Umbilical cord (tissue), 2 donors: Measurements from ENCODE around the gene BRD4. TPM values are rescaled to one million over a fixed set of nuclear protein-coding genes. Genes with fewer than 3 reads are reported as not detected.
A peak's percentile ranks its signal among the peaks of the same experiment; 100 is the strongest.

Experiments
- DNase-seq: peaks from one replicate; pipeline ENCODE4 v3.0.0-alpha.2; 2015; ENCODE audit warnings: low spot score
- total RNA-seq: library from RNA; depleted of rRNA; stranded (reverse); fragments of >200 nt; gene quantifications from one replicate; pipeline ENCODE4 v1.2.3, GENCODE V29; 2014; ENCODE audit warnings: low replicate concordance; ENCODE audit not compliant: insufficient read depth

BRD4 gene
- total RNA-seq, 1 donor from 2014 or later = 8.2 TPM

GRCh38 chr19:15225760-15226159 lies 106.6 kb downstream of the BRD4 start:
- DNase-seq = no peak

DNA sequence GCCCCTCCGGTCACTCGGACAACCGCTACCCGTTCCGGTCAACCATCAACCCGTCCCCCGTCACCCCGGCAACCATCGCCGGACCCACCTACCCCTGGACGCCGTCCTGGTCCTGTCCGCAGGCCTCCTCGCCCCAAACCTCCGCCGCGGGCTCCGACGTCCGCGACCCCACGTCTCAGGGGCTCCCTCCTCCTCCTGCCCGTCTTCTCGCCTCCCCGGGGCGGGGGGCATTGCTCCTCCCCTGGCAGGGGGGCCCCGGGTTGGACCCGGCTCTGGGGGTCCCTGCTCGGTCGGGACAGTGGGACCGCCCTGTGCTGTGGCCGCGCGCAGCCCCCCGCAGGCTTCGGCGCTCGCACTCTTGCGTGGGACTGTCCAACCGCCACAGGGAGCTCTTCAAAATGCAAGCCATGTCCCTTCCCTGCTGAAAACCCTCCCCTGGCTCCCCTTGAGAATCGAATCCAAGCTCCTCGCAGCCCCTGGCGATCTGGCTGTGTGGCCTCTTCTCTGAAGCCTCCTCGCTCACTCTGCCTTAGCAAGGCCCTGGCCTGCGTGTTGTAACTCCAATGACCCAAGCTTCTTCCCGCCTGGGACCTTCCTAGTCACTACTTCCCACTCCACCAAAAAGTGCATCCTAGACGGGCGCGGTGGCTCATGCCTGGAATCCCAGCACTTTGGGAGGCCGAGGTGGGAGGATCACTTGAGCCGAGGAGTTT lies 108.5 kb downstream of the BRD4 start:
- DNase-seq = no peak

GRCh38 chr19:15222738-15223648 lies 109.3 kb downstream of the BRD4 start:
- peak; percentile 98 for DNase-seq

- peak; percentile 51 for DNase-seq
These were observed 111.5 kb downstream of the BRD4 start for GRCh38 chr19:15220833-15221232.

GRCh38 chr19:15218501-15218900 lies 113.8 kb downstream of the BRD4 start:
- DNase-seq = no peak

- no peak for DNase-seq
These were observed 116.0 kb downstream of the BRD4 start for GRCh38 chr19:15216363-15216762.

DNA sequence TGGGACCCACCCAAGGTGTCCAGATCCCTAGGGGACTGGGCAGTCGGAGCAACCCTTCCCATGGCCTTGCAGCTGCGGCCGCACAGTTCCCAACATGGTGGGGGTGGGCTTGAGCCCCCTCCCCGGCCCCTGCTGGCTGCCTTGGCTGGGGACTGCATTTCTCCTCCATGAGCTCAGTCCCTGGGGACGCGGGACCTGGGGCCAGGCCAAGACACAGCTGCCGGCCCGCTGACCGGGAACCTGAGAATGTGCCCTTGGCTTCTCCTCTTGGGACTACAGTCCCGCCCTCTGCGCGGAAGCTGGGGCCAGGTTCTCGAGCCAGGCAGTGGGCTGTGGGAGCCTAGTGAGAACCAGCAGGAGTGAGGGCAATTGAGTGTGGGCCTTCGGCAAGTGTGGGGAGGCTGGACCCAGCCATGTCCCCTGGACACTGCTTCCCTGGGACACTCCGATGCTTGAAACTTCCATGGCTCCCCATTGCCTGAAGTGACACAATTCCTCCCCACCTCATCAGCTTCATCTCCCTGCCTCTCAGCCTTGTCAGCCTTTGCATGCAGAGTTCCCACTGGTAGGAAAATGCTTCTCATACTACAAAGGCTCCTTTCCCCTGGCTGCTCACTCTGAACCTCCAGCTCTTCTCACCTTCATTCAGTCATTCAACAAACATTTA lies 118.5 kb downstream of the BRD4 start:
- DNase-seq = no peak

DNA sequence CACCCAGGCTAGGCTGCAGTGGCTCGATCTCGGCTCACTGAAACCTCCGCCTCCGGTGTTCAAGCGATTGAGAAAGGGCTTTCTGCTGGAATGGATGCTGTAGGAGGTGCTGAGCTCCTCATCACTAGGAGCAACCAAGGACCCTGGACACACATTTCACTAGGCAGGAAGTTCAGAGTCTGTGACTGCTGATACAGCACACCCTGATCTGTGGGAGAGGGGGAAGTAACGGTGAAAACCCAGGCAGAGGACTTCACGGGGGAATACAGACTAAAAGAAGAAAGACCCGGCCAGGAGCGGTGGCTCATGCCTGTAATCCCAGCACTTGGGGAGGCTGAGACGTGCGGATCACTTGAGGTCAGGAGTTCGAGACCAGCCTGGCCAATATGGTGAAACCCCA lies 119.6 kb downstream of the BRD4 start:
- DNase-seq = no peak

DNA sequence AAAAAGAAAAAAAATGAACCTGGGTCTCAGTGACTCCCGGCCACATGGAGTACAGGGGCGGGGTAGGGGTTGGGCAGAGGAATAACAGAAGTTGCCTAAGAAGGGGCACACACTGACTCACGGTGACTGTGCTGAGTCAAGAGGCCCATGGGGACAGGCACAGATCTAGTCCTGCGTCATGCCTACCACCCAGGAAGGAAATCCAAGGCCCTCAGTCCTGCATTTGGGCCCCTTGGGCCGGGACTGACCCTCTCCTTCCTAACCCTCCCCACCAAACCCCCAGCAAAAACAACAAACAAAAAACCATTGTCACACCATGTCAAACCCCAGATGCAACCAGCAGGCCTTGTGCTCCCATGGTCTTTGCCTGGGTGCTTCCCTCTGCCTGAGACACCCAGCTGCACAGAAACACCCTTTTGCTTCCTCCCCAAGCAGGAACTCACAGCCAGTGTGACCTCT lies 122.0 kb downstream of the BRD4 start:
- DNase-seq = no peak

DNA sequence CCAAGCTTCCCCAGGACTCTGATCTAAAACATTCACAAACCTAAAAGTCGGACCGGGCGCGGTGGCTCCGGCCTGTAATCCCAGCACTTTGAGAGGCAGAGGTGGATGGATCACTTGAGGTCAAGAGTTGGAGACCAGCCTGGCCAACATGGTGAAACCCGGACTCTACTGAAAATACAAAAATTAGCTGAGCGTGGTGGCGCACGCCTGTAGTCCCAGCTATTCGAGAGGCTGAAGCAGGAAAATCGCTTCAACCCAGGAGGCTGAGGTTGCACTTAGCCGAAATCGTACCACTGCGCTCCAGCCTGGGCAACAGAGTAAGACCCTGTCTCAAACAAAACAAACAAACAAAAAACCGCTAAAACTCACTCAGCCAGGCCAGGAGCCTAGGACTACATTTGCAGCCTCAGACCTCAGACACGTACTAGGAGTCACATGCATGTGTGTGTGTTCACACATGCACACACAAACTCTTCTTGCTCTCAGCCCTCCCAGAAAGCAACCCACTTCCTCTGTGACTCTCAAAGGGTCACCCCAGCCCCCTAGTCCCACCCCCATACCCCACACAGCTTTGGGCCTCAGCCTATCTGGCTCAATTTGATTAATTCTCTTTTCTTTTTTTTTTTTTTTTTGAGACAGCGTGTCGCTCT lies 130.8 kb downstream of the BRD4 start:
- DNase-seq = no peak

GRCh38 chr19:15200553-15201364 lies 131.6 kb downstream of the BRD4 start, which contains the start of gene NOTCH3:
Gene NOTCH3, minus strand, starts transcription at chr19:15200995. Its CDS starts 90 bp downstream, at chr19:15200905.
- peak; percentile 35 for DNase-seq

DNA sequence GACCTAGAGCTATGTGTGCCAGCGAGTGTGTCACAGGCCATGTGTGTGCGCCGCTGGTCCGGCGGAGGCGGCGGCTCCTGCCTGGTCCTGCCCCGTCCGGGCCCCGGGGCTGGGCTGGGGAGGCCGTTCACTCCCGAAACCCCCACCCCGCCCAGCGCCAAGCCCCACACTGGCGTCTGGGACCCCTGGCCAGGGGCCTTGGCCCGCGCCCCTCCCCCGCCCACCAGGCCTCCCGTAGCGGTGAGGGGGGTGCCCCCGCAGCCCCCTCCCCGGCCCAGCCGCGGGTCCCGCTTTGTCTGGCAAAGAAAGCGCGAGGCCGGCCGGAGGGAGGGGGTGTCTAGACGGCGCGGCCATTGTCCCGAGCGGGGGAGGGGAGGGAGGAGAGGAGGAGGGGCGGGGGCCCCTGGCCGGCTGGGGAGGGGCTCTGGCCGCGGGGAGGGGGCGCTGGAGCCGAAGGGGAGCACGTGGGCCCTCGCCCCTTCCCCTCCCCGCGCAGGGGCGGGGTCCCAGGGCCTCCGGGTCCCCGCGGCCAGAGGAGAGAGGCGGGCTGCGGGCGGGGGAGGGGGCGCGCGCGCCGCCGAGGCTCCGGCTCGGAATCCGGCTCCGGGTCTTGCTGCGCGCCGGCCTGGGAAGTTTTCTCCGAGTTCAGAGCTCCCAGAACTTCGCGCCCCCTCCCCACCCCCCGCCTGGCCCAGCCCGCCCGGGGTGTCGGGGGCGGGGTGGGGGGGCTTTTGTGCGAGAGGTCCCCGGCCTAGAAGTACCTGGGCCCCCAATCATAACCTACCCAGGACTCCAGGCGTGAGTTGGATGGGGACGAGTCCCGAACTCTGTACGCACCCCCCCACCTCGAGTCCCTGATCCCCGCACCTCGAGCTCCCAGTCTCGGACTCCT lies 132.4 kb downstream of the BRD4 start:
- peak; percentile 68 for DNase-seq

GRCh38 chr19:15198951-15199660 lies 133.2 kb downstream of the BRD4 start:
- no peak for DNase-seq

DNA sequence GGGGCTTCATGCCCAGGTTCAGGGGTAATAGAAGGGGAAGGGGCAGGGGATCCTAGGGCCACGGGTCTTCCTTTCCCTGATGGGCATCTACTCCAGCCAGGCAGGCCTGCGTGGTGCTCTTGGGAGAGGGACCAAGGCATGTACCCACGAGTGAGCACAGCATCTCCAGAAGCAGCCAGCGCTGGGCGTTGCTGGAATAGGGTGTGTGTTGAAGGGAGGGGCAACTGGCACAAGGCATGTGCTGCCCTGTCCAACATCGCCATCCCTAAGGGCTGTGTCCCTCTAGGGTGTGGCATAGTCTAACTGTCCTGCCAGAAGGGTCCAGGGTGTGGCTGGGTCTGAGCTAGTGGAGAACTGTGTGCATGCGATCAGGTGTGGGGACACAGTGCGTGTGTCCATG lies 134.4 kb downstream of the BRD4 start:
- DNase-seq = no peak

DNA sequence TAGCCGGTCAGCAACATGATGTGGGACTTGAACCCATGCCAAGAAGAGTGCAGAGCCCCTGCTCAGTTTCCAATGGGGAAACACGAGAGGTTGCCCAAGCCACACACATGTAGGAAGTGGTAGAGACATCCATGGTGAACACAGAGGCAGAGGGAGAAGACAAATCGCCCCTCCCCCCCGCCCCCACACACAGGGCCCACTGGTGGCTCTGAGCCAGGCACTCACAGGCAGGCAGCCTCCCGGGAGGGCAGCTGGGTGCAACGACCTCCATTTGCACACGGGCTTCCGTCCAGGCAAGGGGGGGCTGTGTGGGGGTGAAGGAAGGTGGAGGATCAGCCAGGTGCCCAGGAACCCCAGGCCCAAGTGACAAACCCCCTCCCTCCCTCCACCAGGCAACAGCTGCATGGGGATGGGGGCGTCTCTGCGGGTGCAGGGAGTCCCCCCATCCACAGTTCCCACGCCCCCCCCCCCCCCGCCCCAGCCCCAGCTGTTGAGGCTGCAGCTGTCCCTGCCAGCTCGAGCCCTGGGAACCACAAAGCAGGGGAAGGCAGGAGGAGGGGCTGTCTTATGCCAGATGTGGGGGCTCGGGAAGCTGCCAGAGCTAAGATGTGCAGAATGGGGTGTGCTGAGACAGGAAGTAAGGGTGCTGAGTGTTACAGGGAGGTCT lies 134.9 kb downstream of the BRD4 start:
- DNase-seq = no peak

GRCh38 chr19:15196360-15197005 lies 135.9 kb downstream of the BRD4 start:
- DNase-seq = no peak

GRCh38 chr19:15195371-15196334 lies 136.7 kb downstream of the BRD4 start:
- peak; percentile 81 for DNase-seq
